Measurements from ENCODE around the gene ENOX1. TPM values are rescaled to one million over a fixed set of nuclear protein-coding genes. Genes with fewer than 3 reads are reported as not detected.
A peak's percentile ranks its signal among the peaks of the same experiment; 100 is the strongest.
"Not testable (repeated sequence)": the region's sequence is repeated elsewhere in the genome, so short reads cannot be mapped to it uniquely, and the experiment has no call there.

Gene ENOX1
- 8.7 TPM for total RNA-seq (ENCODE audit: unreplicated experiment)
- long read RNA-seq, partial matches to known transcripts, result 0 of 2 reads
- long read RNA-seq, other reads (novel, unspliced or antisense), result 2 of 2 reads

GRCh38 chr13:43786766-43787517 is at the start of gene ENOX1:
Gene ENOX1 (minus strand): TSS chr13:43786972.
- DNase-seq, result peak; percentile 82
- Mint-ChIP-seq H3K36me3 (ENCODE audit: unreplicated experiment) (no peaks in the 10 kb centered on the region), H3K27ac (ENCODE audit: unreplicated experiment) (peak within 1 kb of the TSS; percentile 59), H3K4me3 (ENCODE audit: unreplicated experiment) (peak within 1 kb of the TSS; percentile 91), H3K27me3 (ENCODE audit: unreplicated experiment) (peaks cover 11% of the 10 kb centered on the region), H3K9me3 (ENCODE audit: unreplicated experiment) (peaks cover 5% of the 10 kb centered on the region), H3K4me1 (ENCODE audit: low read depth, unreplicated experiment) (peaks cover 15% of the 10 kb centered on the region)
- TF ChIP-seq CTCF (IDR thresholded peaks at IDR 0.05; ENCODE audit: partially characterized antibody, unreplicated experiment), result peak; percentile 17

GRCh38 chr13:43835701-43836100 is 48.9 kb upstream of the ENOX1 start:
- H3K27ac Mint-ChIP-seq (ENCODE audit: unreplicated experiment), result no peak overlapping the region
- no peaks in the 10 kb centered on the region for H3K4me1 Mint-ChIP-seq (ENCODE audit: low read depth, unreplicated experiment)
- TF ChIP-seq CTCF (IDR thresholded peaks at IDR 0.05; ENCODE audit: partially characterized antibody, unreplicated experiment), result no peak
- H3K36me3 Mint-ChIP-seq (ENCODE audit: unreplicated experiment), result no peaks in the 10 kb centered on the region
- no peak for DNase-seq
- H3K4me3 Mint-ChIP-seq (ENCODE audit: unreplicated experiment), result no peak overlapping the region
- no peaks in the 10 kb centered on the region for H3K27me3 Mint-ChIP-seq (ENCODE audit: unreplicated experiment)
- no peaks in the 10 kb centered on the region for H3K9me3 Mint-ChIP-seq (ENCODE audit: unreplicated experiment)

GRCh38 chr13:43831088-43831487 is 44.3 kb upstream of the ENOX1 start:
- Mint-ChIP-seq H3K4me1 (ENCODE audit: low read depth, unreplicated experiment) (no peaks in the 10 kb centered on the region), H3K9me3 (ENCODE audit: unreplicated experiment) (peaks cover 2% of the 10 kb centered on the region), H3K27ac (ENCODE audit: unreplicated experiment) (no peak overlapping the region), H3K27me3 (ENCODE audit: unreplicated experiment) (peaks cover 1% of the 10 kb centered on the region), H3K36me3 (ENCODE audit: unreplicated experiment) (no peaks in the 10 kb centered on the region), H3K4me3 (ENCODE audit: unreplicated experiment) (no peak overlapping the region)
- no peak for DNase-seq
- TF ChIP-seq CTCF (IDR thresholded peaks at IDR 0.05; ENCODE audit: partially characterized antibody, unreplicated experiment), result no peak

GRCh38 chr13:43830497-43830881 is 43.7 kb upstream of the ENOX1 start:
- no peak for DNase-seq
- no peaks in the 10 kb centered on the region for H3K4me1 Mint-ChIP-seq (ENCODE audit: low read depth, unreplicated experiment)
- H3K27ac Mint-ChIP-seq (ENCODE audit: unreplicated experiment), result no peak overlapping the region
- H3K36me3 Mint-ChIP-seq (ENCODE audit: unreplicated experiment), result no peaks in the 10 kb centered on the region
- no peak for TF ChIP-seq CTCF (IDR thresholded peaks at IDR 0.05; ENCODE audit: partially characterized antibody, unreplicated experiment)
- H3K9me3 Mint-ChIP-seq (ENCODE audit: unreplicated experiment), result peaks cover 2% of the 10 kb centered on the region
- H3K27me3 Mint-ChIP-seq (ENCODE audit: unreplicated experiment), result peaks cover 1% of the 10 kb centered on the region
- no peak overlapping the region for H3K4me3 Mint-ChIP-seq (ENCODE audit: unreplicated experiment)

- not testable (repeated sequence) for H3K27ac Mint-ChIP-seq (ENCODE audit: unreplicated experiment); H3K27me3 Mint-ChIP-seq (ENCODE audit: unreplicated experiment); H3K9me3 Mint-ChIP-seq (ENCODE audit: unreplicated experiment); DNase-seq; H3K36me3 Mint-ChIP-seq (ENCODE audit: unreplicated experiment); H3K4me3 Mint-ChIP-seq (ENCODE audit: unreplicated experiment); H3K4me1 Mint-ChIP-seq (ENCODE audit: low read depth, unreplicated experiment)
These were observed 37.9 kb upstream of the ENOX1 start for GRCh38 chr13:43824656-43825055.
